Endodermal cell (in vitro differentiated cells): ENCODE data around the gene FAM228B. TPM values are rescaled to one million over a fixed set of nuclear protein-coding genes. Genes with fewer than 3 reads are reported as not detected.
A peak's percentile ranks its signal among the peaks of the same experiment; 100 is the strongest.
"Not testable (repeated sequence)": the region's sequence is repeated elsewhere in the genome, so short reads cannot be mapped to it uniquely, and the experiment has no call there.

Source experiments
- DNase-seq: peaks from one replicate; pipeline ENCODE4 v3.0.0-alpha.2; 2017
- H3K27ac ChIP-seq: 2 replicates; pipeline ENCODE4 v1.5.1; 2013; ENCODE audit warnings: mild to moderate bottlenecking, low read depth, low read length, moderate library complexity
- H3K27me3 ChIP-seq: 2 replicates; pipeline ENCODE4 v1.6.1; 2013; ENCODE audit warnings: mild to moderate bottlenecking, low read length, moderate library complexity; ENCODE audit not compliant: insufficient read depth, control insufficient read depth, poor library complexity, severe bottlenecking
- H3K36me3 ChIP-seq: 2 replicates; pipeline ENCODE4 v1.7.0; 2013; ENCODE audit warnings: mild to moderate bottlenecking, low read length, moderate library complexity; ENCODE audit not compliant: control insufficient read depth, insufficient read depth
- H3K4me1 ChIP-seq: one replicate; pipeline ENCODE4 v1.7.0; 2013; ENCODE audit warnings: low read length; ENCODE audit not compliant: control insufficient read depth, insufficient read depth
- H3K4me3 ChIP-seq: 2 replicates; pipeline ENCODE4 v1.5.1; 2013; ENCODE audit warnings: mild to moderate bottlenecking, low read length, moderate library complexity
- H3K9ac ChIP-seq: 2 replicates; pipeline ENCODE4 v1.6.1; 2013; ENCODE audit warnings: mild to moderate bottlenecking, low read length, moderate library complexity; ENCODE audit not compliant: poor library complexity, severe bottlenecking; ENCODE audit errors: extremely low read depth
- H3K9me3 ChIP-seq: 2 replicates; pipeline ENCODE4 v1.6.1; 2013; ENCODE audit warnings: mild to moderate bottlenecking, low read length, moderate library complexity; ENCODE audit not compliant: control insufficient read depth
- H3K27ac Mint-ChIP-seq: 2 replicates; pipeline ENCODE4 v1.8.0; 2020; ENCODE audit warnings: mixed read lengths
- H3K27me3 Mint-ChIP-seq: 2 replicates; pipeline ENCODE4 v1.8.0; 2021; ENCODE audit warnings: mild to moderate bottlenecking, mixed read lengths; ENCODE audit not compliant: insufficient read depth
- H3K36me3 Mint-ChIP-seq: 2 replicates; pipeline ENCODE4 v1.8.0; 2020; ENCODE audit warnings: low read depth, mixed read lengths
- H3K4me1 Mint-ChIP-seq: 2 replicates; pipeline ENCODE4 v1.8.0; 2020; ENCODE audit warnings: mixed read lengths
- H3K4me3 Mint-ChIP-seq: 2 replicates; pipeline ENCODE4 v1.8.0; 2020; ENCODE audit warnings: mild to moderate bottlenecking, moderate library complexity, mixed read lengths
- H3K9me3 Mint-ChIP-seq: 2 replicates; pipeline ENCODE4 v1.8.0; 2020; ENCODE audit warnings: mild to moderate bottlenecking, mixed read lengths
- CTCF ChIP-seq: fragments of 200-600 bp; sonication (generic); conservative IDR thresholded peaks from 2 replicates; pipeline ENCODE4 v1.5.0; 2021; ENCODE audit warnings: antibody characterized with exemption, mild to moderate bottlenecking
- WGBS, 2 experiments: methylation state at CpG; one replicate each; pipeline versions ENCODE4 v1.1.5 to v1.1.7; 2013; ENCODE audit warnings: missing lambda C conversion rate in 2 of 2, mixed read lengths in 1 of 2; ENCODE audit not compliant: insufficient coverage in 1 of 2, insufficient read length in 1 of 2; 5-methylcytosine and 5-hydroxymethylcytosine counted together
- total RNA-seq, 2 donors: library from RNA; stranded (reverse); fragmentation: NEBNext Ultra II Directional in 1 of 2; extraction: Animal tissue kit (Norgen Biotek cat#: 25700) in 1 of 2; gene quantifications; 2 replicates in 1 of 2; 3 replicates in 1 of 2; pipeline ENCODE4 v1.2.1, GENCODE V29; 2021

FAM228B gene
- total RNA-seq, 2 donors from 2014 or later: 13.2 to 14.6 TPM

GRCh38 chr2:24191848-24192247 lies 68.6 kb downstream of the FAM228B start:
- Mint-ChIP-seq H3K27ac (no peak overlapping the region), H3K4me3 (no peak overlapping the region), H3K4me1 (peaks cover 7% of the 10 kb centered on the region), H3K36me3 (no peaks in the 10 kb centered on the region), H3K9me3 (peaks cover 17% of the 10 kb centered on the region), H3K27me3 (peaks cover 88% of the 10 kb centered on the region)
- 64 to 100% methylated on average over 3 to 5 of the region's 5 CpGs for WGBS, 2 experiments
- no peak overlapping the region for H3K4me3 ChIP-seq
- H3K27me3 ChIP-seq: peaks cover 65% of the 10 kb centered on the region
- no peaks in the 10 kb centered on the region for H3K4me1 ChIP-seq
- TF ChIP-seq CTCF: no peak
- H3K9me3 ChIP-seq: peaks cover 11% of the 10 kb centered on the region
- H3K36me3 ChIP-seq: no peaks in the 10 kb centered on the region
- no peak overlapping the region for H3K27ac ChIP-seq
- peak; percentile 68 for DNase-seq
- no peak overlapping the region for H3K9ac ChIP-seq

- H3K4me3 Mint-ChIP-seq, H3K4me3 ChIP-seq, H3K27ac ChIP-seq, H3K4me1 Mint-ChIP-seq, H3K36me3 Mint-ChIP-seq, H3K4me1 ChIP-seq, H3K9me3 ChIP-seq, H3K36me3 ChIP-seq, DNase-seq, H3K9ac ChIP-seq, H3K27ac Mint-ChIP-seq: not testable (repeated sequence)
- no CpG with 5 or more reads among the region's 1 CpG for WGBS, 2 experiments
- H3K27me3 Mint-ChIP-seq: peaks cover 88% of the 10 kb centered on the region
- peaks cover 16% of the 10 kb centered on the region for H3K9me3 Mint-ChIP-seq
- H3K27me3 ChIP-seq: peaks cover 50% of the 10 kb centered on the region
Measured at GRCh38 chr2:24197213-24197612, 73.9 kb downstream of the FAM228B start.

GRCh38 chr2:24199968-24200590 lies 76.8 kb downstream of the FAM228B start:
- H3K4me3 Mint-ChIP-seq: no peak overlapping the region
- Histone ChIP-seq H3K4me1 (no peaks in the 10 kb centered on the region), H3K27me3 (peaks cover 65% of the 10 kb centered on the region), H3K9ac (no peak overlapping the region), H3K36me3 (no peaks in the 10 kb centered on the region), H3K27ac (no peak overlapping the region), H3K9me3 (no peaks in the 10 kb centered on the region), H3K4me3 (no peak overlapping the region)
- TF ChIP-seq CTCF: no peak
- DNase-seq: no peak
- peaks cover 84% of the 10 kb centered on the region for H3K27me3 Mint-ChIP-seq
- H3K9me3 Mint-ChIP-seq: peaks cover 10% of the 10 kb centered on the region
- peaks cover 14% of the 10 kb centered on the region for H3K36me3 Mint-ChIP-seq
- no peak overlapping the region for H3K27ac Mint-ChIP-seq
- H3K4me1 Mint-ChIP-seq: no peaks in the 10 kb centered on the region
- WGBS, 2 experiments: 88 to 90% methylated on average over 7 to 12 of the region's 12 CpGs

- peaks cover 10% of the 10 kb centered on the region for H3K9me3 Mint-ChIP-seq
- no peaks in the 10 kb centered on the region for H3K4me1 Mint-ChIP-seq
- peaks cover 82% of the 10 kb centered on the region for H3K27me3 Mint-ChIP-seq
- Histone ChIP-seq H3K9ac (no peak overlapping the region), H3K27ac (no peak overlapping the region), H3K9me3 (no peaks in the 10 kb centered on the region), H3K36me3 (no peaks in the 10 kb centered on the region), H3K4me3 (no peak overlapping the region), H3K27me3 (peaks cover 72% of the 10 kb centered on the region), H3K4me1 (no peaks in the 10 kb centered on the region)
- no peak overlapping the region for H3K4me3 Mint-ChIP-seq
- WGBS, 2 experiments: 97 to 100% methylated on average over 1 to 3 of the region's 3 CpGs
- no peak for DNase-seq
- H3K27ac Mint-ChIP-seq: no peak overlapping the region
- no peak for TF ChIP-seq CTCF
- H3K36me3 Mint-ChIP-seq: peaks cover 14% of the 10 kb centered on the region
Measured at GRCh38 chr2:24200799-24201198, 77.5 kb downstream of the FAM228B start.
